GM21423 (cell line): ENCODE data around the gene NEU1.
"Not testable (repeated sequence)": the region's sequence is repeated elsewhere in the genome, so short reads cannot be mapped to it uniquely, and the experiment has no call there.

Source experiments
- ATAC-seq: cut with Tn5 transposase; IDR thresholded peaks from one replicate; pipeline ENCODE4 v1.9.1; 2021; ENCODE audit warnings: mild to moderate bottlenecking, moderate library complexity; ENCODE audit not compliant: unreplicated experiment

The NEU1 gene

DNA sequence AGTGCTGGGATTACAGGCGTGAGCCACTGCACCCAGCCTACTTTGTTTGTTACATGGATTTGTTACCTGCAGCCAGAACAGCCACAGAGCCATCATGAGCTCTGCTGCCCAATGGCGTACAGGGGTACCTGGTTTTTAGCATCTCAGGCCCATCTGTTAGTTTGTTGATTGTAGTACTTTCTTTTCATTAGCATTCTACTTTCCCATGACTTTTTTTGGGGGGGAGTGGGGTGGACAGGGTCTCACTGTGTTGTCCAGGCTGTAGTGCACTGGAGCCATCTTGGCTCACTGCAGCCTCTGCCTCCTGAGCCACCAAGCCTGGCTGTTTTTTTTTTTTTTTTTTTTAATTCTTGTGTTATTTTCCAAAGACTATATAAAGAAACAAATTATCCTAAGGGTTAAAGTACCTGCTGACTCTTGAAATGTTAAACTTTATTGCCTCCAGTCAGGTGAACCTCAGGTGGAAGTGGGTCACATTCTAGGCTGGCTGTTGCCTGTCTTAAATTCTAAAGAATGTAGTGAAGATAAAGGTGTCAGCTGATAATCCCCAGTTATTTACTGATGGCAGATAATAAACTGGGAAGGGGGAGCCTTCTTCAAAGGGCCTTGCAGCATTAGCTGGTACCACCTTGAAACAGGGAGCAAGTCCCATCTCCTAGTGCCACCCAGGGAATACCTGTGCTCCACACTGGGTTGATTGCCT is 15.2 kb downstream of the NEU1 start:
- no peak for ATAC-seq

DNA sequence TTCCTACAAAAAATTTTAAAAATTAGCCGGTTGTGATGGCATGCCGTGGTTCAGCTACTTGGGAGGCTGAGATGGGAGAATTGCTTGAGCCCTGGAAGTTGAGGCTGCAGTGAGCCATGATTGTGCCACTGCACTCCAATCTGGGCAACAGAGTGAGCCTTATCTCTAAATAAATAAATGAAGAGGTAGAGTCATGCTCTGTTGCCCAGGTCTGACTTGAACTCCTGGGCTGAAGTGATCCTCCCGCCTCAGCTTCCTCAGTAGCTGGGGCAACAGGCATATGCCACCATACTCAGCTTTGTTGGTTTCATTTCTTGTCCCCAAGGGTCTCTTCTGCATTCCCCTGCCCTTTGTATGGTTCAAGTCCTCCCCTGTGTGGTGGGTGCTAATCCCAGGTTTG is 18.1 kb downstream of the NEU1 start:
- ATAC-seq, result no peak

DNA sequence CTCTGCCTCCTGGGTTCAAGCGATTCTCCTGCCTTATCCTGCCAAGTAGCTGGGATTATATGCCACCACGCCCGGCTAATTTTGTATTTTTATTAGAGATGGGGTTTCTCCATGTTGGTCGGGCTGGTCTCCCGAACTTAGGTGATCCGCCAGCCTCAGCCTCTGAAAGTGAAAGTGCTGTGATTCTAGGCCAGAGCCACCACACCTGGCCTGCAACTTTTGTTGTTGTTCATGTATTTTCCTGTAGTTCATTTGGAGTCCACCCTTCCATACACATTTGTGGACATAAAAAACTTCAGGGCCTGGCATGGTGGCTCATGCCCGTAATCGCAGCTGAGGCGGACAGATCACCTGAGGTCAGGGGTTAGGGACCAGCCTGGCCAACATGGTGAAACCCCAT is 20.6 kb downstream of the NEU1 start:
- ATAC-seq, result no peak

DNA sequence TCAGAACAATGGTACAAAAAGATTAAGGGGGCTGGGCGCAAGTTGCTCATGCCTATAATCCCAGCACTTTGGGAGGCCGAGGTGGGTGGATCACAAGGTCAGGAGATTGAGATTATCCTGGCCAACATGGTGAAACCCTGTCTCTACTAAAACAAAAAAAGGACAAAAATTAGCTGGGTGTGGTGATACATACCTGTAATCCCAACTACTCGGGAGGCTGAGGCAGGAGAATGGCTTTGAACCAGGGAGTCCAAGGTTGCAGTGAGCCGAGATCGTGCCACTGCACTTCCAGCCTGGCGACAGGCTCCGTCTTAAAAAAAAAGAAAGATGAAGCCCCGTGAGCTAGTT is 22.9 kb downstream of the NEU1 start:
- ATAC-seq, result not testable (repeated sequence)

DNA sequence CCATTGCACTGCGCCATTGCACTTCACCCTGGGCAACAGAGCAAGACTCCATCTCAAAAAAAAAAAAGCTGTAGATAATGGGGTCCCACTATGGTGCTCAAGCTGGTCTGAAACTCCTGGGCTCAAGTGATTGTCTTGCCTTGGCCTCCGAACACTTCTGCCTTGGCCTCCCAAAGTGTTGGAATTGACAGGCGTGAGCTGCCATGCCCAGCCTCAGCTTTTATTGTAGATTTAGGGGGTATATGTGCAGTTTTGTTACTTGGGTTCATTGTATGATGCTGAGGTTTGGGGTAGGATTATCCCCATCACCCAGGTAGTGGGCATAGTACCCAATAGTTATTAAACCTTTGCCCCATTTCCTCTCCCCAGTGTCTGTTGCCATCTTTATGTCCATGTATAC is 23.7 kb downstream of the NEU1 start:
- ATAC-seq, result no peak

DNA sequence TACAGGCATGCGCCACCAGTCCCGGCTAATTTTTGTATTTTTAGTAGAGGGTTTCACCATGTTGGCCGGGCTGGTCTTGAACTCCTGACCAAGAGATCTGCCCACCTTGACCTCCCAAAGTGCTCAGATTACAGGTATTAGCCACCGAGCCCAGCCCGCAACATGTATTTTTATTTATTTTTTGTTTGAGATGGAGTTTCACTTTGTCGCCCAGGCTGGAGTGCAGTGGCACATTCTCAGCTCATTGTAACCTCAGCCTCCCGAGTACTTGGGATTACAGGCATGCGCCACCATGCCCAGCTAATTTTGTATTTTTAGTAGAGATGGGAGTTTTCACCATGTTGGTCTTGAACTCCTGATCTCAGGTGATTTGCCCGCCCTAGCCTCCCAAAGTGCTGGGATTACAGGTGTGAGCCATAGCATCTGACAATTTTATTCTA is 24.5 kb downstream of the NEU1 start:
- ATAC-seq, result not testable (repeated sequence)

DNA sequence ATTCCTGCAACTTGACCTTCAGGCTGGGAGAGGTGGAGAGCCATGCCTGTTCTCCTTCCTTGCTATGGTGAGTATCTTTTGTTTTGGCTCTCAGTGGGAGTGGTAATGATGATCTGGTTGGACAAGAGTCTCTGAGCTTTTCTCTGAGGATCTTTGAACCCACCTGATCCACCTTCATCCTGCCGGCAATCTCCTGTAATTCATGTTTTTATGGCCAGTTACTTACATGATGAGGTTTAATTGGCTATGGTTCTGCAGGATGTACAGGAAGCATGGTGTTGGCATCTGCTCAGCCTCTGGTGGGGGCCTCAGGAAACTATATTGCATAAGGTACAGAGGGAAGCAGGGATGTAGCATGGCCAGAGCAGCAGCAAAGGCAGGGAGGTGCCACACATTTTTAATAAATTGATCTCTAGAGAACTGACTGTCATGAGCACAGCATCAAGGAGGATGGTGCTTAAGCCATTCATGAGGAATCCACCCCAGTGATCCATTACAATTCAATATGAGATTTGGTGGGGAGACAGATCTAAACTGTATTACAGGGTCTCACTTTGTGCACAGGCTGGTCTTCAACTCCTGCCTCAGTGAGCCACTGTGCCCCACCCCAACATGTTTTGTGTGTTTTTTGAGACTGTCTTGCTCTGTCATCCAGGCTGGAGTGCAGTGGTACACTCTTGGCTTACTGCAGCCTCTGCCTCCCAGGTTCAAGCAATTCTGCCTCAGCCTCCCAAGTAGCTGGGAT is 25.1 kb downstream of the NEU1 start:
- ATAC-seq, result no peak

DNA sequence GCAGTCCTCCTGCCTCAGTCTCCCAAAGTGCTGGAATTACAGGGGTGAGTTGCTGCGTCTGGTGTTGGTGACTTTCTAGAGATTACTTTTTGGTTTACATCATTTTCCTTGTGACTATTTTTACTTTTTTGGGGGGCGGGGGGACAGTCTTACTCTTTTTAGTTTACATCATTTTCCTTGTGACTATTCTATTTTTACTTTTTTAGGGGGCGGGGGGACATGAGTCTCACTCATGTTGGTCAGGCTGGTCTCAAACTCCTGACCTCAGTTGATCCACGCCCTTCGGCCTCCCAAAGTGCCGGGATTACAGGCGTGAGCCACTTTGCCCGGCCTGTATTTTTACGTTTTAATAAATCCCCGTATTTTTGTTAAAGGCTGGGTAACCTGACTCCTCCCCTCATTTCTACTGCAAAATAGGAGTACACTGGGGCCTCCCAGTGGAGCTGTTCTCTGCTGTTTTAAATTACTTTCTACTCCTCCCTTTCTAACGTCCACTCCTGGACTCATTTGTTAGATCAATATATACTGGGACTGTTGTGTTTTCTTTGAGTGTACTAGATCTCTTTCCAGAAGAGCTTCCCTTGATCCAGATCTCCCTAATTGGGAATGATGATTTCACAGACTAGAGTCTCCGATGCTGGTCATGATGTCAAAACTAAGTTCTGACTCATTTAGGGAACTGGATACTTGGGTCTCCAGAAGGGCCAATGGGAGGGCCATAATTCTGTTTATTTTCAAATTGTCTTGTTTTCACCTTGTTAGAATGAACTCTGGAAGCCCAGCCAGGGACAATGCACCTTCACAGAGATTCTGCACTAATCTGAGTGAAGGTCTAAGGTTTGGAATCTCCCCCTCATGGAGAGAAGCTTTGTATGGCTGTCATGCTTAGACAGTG is 25.9 kb downstream of the NEU1 start:
- ATAC-seq, result no peak

DNA sequence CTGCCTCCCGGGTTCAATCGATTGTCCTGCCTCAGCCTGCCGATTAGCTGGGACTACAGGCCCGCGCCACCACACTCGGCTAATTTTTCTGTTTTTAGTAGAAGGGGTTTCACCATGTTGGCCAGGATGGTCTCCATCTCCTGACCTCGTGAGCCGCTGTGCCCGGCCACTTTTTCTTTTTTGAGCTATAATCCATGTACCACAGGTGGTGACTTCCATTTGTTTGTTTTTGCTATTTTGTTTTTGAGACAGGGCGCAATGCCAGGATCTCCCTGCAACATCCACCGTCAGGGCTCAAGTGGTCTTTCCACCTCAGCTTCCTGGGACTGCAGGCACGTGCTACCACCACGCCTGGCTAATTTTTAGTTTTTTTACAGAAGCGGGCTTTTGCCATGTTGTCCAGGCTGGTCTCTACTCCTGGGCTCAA is 26.6 kb downstream of the NEU1 start:
- ATAC-seq, result no peak

DNA sequence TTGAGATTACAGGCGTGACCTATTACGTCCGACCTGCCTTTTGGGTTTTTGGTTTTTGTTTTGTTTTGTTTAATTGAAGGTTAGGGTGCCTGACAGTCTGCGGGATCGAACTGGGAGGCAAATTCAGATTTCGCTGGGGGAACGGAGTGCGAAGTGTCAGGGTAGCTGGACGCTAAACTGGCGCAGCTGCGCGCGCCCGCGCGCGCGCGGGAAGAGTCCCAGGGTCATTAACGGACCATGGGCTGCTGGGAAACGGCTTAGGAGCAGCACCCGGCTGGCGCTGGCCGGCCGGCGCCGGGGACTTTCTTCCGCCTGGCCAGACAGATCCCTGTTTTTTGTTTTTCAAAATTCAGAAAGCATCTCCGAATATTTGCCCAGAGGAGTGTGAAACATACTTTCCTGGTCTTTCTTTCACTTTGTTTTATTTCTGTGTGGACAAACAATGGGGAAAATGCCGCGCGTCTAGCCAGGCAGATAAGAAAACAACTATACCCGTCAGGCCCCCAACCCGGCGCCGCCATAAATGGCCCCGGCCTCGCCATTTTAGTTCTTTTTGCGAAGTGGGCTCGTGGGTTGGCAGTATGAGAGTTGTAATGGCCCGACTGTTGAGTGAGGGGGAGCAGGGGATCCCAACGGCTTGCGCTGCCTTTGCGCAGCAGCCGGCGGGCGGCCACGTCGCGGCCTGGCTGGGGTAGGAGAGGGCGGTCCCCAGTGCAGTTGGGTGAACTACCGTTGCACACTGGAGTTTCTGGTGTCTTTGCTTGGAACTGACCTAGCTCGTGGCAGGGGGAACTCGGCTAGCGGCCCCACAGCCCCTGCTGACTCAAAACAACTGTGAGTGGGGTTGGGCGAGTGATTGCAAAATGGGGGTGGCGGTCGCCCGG is 28.0 kb downstream of the NEU1 start:
- peak; percentile 33 for ATAC-seq

DNA sequence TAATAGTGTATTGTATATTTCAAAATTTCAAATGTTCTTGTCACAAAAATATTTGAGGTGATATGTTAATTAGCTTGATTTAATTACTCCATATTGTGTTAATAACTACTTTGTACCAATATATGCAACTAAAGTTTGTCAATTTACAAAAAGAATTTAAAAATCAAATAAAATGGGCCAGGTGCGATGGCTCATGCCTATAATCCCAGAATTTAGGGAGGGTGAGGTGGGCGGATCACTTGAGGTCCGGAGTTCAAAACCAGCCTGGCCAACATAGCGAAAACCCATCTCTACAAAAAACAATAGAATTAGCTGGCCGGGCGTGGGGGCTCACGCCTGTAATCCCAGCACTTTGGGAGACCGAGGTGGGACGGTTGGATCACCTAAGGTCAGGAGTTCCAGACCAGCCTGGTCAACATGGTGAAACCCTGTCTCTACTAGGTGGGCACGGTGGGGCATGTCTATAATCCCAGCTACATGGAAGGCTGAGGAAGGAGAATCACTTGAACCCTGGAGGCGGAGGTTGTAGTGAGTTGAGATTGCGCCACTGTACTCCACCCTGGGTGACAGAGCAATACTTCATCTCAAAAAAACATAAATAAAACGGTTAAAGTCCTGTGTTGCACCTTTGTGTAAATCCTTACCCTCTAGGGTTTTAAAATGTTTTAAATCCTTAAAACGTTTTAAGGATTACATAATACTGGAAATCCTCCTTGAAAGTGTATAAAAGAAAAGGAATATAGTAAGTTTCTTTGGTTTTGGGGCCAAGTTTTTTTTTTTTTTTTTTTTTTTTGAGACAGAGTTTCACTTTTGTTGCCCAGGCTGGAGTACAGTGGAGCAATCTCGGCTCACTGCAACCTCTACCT is 31.0 kb downstream of the NEU1 start:
- no peak for ATAC-seq

DNA sequence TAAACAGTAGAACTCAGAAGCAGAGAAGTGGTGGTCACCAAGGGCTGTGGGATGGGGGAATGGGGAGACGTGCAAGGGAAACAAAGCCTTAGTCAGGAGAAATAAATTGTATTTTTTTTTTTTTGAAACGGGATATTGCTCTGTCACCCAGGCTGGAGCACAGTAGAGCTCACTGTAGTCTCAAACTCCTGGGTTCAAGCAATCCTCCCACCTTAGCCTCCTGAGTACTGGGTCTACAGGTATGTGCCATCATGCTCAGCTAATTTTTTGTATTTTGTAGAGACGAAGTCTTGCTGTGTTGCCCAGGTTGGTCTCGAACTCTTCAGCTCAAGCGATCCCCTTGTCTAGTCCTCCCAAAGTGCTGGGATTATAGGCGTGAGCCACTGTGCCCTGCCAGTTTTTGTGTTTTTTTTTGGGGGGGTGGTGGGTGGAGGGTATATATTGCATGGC is 31.7 kb downstream of the NEU1 start:
- no peak for ATAC-seq

DNA sequence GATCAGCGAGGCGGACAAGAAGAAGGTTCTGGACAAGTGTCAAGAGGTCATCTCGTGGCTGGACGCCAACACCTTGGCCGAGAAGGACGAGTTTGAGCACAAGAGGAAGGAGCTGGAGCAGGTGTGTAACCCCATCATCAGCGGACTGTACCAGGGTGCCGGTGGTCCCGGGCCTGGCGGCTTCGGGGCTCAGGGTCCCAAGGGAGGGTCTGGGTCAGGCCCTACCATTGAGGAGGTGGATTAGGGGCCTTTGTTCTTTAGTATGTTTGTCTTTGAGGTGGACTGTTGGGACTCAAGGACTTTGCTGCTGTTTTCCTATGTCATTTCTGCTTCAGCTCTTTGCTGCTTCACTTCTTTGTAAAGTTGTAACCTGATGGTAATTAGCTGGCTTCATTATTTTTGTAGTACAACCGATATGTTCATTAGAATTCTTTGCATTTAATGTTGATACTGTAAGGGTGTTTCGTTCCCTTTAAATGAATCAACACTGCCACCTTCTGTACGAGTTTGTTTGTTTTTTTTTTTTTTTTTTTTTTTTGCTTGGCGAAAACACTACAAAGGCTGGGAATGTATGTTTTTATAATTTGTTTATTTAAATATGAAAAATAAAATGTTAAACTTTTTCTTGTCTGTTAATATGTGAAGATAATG is 32.9 kb downstream of the NEU1 start:
- no peak for ATAC-seq

DNA sequence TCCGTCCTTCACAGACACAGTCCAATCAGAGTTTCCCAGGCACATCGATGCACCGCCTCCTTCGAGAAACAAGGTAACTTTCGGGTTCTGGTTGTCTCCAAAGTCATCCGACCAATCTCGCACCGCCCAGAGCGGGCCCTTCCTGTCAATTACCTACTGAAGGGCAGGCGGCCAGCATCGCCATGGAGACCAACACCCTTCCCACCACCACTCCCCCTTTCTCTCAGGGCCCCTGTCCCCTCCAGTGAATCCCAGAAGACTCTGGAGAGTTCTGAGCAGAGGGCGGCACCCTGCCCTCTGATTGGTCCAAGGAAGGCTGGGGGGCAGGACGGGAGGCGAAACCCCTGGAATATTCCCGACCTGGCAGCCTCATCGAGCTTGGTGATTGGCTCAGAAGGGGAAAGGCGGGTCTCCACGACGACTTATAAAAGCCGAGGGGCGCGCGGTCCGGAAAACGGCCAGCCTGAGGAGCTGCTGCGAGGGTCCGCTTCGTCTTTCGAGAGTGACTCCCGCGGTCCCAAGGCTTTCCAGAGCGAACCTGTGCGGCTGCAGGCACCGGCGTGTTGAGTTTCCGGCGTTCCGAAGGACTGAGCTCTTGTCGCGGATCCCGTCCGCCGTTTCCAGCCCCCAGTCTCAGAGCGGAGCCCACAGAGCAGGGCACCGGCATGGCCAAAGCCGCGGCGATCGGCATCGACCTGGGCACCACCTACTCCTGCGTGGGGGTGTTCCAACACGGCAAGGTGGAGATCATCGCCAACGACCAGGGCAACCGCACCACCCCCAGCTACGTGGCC is 35.1 kb downstream of the NEU1 start, which contains the start of gene HSPA1B:
HSPA1B (plus strand) TSS at position 453 of the 794 bp plus-strand sequence; CDS start at position 666, 213 bp downstream.
- peak; percentile 69 for ATAC-seq

DNA sequence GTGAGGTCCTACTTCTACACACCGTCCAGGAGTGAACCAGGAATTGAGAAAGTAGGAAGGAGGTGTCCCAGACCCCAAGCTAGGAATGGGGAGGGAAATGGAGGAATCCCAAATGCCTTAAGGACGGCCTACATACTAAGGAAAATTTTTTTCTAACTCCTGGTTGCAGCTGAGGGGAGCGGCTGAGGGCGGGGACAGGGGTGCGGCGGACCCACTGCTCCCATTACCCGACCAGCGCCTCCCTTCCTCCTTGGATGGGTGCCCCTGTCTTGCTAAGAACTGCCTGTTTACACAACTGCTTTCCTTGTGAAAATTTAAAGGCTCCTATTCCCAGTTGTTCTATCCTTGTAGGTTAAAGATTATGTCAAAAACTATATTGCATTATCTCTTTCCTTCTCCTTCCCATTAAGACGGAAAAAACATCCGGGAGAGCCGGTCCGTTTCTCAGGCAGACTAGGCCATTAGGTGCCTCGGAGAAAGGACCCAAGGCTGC is 35.8 kb downstream of the NEU1 start:
- ATAC-seq, result no peak

DNA sequence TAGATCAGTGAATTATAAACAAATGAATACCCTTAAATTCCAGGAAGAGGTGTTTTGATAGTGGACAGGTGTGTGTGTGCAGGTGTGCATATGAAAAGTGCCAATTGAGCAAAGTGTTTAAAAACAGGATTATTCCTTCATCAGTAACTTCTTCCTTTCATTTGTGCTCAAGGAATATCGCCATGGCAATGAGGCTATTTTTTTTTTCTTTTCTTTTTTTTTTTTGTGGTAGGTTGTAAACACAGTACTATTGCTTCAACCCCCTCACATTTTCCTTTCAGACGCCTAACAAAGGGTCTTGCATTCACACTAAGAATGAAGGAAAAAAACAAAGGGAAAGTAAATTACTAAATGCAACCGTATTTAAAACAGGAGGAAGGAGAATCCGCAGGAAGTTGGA is 37.1 kb downstream of the NEU1 start:
- no peak for ATAC-seq

DNA sequence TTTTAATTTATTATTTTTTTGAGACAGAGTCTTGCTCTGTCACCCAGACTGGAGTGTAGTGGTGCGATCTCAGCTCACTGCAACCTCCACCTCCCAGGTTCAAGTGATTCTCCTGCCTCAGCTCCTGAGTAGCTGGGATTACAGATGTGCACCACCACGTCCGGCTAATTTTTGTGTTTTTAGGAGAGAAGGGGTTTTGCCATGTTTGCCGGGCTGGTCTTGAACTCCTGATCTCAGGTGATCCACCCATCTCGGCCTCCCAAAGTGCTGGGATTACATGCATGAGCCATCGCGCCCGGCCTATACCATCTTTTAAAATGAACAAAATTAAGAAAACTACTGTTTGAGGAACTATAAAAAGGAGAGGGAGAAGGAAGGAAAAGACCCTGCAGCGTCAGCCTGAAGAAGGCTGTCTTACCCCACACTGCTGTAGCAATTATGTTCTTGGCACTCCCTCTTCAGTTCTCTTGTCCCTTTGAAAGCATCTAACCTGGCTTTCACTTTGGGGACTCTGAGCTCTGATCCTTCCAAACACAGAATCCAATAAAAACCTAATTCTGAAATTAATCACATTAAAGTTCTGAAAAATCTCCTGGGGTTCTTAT is 38.9 kb downstream of the NEU1 start:
- ATAC-seq, result not testable (repeated sequence)
